ENCODE data around the gene NPIPA7.
"Not testable (repeated sequence)": the region's sequence is repeated elsewhere in the genome, so short reads cannot be mapped to it uniquely, and the experiment has no call there.

Gene NPIPA7

GRCh38 chr16:16420515-16420914 lies 41.6 kb downstream of the NPIPA7 start:
- DNase-seq = not testable (repeated sequence)

- DNase-seq = not testable (repeated sequence)
These were observed 46.2 kb downstream of the NPIPA7 start for GRCh38 chr16:16425146-16425545.

GRCh38 chr16:16431135-16431534 lies 52.2 kb downstream of the NPIPA7 start:
- not testable (repeated sequence) for DNase-seq

GRCh38 chr16:16434711-16435110 lies 55.8 kb downstream of the NPIPA7 start:
- DNase-seq = not testable (repeated sequence)

- not testable (repeated sequence) for DNase-seq
These were observed 62.5 kb downstream of the NPIPA7 start for GRCh38 chr16:16441401-16441800.

Data from NCI-H774 (cell line).